ENCODE data around the gene UNKL.

UNKL gene

GRCh38 chr16:1414532-1415260 is at the start of gene UNKL:
Gene UNKL, minus strand, starts transcription at chr16:1414704. Its CDS starts 13 bp downstream, at chr16:1414691.
- DNase-seq (ENCODE audit: low spot score) = peak; percentile 98

DNA sequence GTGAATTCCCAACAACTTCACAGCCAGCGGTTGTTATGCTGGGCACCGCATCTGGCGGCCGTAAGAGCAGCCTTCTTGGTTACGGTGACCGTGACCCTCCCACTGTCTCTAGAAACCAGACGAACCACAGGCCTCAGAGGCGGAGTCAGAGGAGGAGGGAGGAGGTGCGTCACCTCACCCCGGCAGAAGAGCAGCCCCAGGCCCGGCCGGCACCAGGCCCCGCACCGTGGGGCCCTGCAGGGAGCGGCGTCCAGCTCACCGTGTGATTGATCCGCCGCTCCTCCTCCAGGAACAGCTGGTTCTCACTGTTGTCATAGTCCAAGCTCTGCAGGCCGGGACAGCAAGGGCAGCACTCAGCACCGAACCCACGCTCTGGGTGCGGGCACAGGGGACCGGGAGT is 46.6 kb upstream of the UNKL start:
- DNase-seq (ENCODE audit: low spot score) = no peak

DNA sequence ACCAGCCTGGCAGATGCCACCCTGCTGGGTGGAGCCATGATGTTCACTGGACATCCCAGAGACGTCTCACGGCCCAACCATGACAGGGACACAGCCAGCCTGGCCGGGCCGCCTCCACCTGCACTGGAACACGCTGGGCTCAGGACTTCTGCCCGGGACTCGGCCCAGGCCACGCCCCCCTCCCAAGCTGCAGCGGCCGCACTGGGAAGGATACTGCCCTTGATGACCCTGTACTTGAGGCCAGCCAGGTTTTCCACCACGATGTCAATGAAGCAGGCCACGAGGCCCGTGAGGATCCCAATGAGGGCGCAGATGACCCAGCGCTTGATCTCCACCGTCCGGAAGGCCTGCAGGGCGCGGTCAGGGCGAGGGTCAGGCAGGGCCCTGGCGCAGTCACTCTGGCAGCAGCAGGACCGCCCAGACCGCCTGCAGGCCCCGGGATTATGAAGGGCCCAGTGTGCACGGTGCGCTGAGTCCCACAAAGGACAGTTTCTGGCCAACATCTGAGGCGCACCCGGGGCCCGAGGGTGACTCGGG is 46.2 kb upstream of the UNKL start:
- no peak for DNase-seq (ENCODE audit: low spot score)

DNA sequence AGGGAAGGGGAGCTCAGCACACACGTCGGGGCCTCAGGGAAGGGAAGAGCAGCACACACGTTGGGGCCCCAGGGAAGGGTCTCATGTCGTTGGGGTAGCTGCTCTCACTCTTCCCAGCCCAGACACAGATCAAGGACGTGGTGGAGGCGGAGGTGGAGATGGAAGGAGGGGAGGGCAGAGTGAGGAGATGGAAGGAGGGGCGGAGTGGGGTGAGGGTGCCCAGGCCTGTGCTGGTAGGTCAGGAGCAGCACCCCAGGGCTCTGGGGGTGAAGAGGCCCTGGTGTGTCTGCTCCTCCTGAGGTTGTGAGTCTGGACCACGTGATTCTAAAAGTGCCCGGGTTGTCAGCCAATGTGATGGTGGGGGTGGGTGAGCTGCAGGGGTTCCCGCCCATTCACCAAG is 45.5 kb upstream of the UNKL start:
- no peak for DNase-seq (ENCODE audit: low spot score)

DNA sequence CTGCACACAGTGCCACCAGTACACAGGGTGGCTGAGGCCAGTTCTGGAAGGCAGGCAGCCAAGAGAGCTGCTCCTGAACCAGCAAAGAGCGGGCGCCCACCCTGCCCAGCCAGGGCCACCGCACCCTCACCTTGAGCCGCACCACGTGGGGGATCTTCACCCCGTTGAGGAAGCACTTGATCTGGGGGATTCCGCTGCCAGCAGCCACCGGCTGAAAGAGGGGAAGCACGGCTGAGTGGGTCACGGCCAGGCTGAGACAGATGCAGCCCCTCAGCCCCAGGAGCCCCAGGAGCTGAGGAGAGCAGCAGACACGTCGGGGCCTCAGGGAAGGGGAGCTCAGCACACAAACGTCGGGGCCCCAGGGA is 44.5 kb upstream of the UNKL start:
- no peak for DNase-seq (ENCODE audit: low spot score)

DNA sequence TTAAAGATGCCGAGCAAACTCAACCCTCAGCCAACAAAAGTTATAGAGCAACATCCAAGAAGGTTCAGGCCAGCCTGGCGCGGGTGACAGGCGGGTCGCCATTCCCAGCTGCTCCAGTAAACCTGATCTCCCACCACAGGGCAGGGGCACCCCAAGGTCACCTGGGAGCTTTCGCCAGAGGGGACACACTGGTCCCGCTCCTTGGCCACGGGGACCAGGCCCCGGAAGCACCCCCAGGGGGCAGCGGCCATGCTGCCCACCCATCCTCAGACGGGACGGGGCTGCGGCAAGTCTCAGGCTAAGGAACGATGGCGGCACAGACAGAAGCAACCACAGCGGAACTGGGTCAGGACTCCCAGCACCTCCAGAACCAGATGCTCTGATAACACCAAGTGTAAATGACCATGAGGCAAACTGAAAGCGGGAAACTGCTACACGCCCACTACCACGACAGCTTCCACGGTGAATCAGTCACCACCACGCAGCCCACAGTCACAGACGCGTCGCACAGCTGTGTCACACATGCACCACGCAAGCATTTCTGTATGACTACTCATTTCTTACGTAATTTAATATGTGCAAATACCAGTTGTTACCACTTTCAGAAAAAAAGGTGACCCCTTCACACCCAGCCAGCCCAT is 44.0 kb upstream of the UNKL start:
- no peak for DNase-seq (ENCODE audit: low spot score)

DNA sequence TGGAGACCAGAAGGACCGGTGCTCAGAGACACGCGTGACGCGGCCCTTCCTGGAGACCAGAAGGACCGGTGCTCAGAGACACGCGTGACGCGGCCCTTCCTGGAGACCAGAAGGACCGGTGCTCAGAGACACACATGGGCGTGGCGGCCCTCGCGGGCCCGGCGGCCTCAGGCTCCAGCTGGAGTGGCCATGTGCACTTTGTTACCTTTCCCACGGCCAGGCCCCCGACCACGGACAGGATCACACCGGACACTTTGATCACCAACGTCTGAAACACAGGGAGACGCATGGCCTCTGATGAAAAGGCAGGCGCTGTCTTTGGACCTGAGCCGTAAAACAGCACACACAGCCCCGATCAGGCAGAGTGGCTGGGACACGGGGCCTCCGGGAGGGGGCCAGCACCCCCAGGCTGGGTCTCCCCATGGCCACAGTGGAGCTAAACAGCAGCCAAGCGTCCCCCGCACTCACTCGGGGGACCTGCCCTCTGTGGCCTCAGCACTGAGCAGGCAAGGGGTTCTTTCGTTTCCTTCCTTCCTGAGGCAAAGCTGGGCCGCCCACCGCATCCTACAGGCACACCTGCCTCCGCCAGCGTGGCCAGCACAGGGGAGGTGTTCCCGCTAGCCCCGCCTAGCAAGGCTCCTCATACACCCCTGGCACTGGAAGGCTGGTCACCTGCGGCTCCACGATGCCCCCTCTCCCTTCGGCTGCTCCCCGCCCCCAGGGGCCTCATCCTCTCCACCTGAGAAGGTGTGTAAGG is 43.2 kb upstream of the UNKL start:
- no peak for DNase-seq (ENCODE audit: low spot score)

GRCh38 chr16:1456951-1457350 is 42.4 kb upstream of the UNKL start:
- DNase-seq (ENCODE audit: low spot score) = no peak

- DNase-seq (ENCODE audit: low spot score) = no peak
Measured at GRCh38 chr16:1455190-1456171, 41.0 kb upstream of the UNKL start.

GRCh38 chr16:1454561-1454960 is 40.1 kb upstream of the UNKL start:
- no peak for DNase-seq (ENCODE audit: low spot score)

DNA sequence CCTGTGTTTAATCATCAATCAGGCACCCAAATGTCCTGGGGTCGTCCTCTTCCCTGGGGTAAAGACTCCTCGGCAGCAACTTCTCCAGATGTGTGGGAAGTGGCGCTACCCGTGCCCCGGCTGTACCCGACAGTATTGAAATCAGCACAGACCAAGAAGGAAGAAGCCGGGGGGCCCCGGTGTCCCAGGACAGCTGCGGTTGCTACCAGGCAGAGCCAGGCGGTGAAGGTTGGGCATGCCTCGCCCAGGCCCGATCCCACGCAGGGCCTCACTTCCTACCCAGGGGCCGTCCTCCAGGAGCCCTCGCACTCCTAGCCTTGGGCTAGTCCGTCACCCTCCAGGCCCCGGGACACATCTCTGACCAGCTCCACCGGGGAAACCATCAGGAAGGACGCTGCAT is 38.8 kb upstream of the UNKL start:
- no peak for DNase-seq (ENCODE audit: low spot score)

DNA sequence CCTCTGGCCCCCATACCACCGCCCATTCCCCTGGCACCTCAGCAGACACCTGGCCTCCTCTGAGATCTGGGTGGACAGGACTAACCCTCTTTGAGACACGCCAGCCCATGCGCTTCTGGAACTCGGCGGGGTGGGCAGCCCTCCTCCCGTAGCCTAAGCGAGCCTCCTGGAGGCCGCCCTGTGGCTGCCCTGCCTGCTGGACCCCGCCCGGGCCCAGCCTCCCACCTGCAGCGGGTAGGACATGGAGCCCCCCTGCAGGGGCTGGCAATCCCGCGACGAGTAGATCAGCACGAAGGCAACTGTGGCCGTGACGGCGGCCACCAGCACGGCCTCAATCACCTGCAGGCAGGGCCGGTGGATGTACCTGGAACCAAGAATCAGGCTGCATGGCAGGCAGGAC is 38.0 kb upstream of the UNKL start:
- DNase-seq (ENCODE audit: low spot score) = no peak

GRCh38 chr16:1451702-1452392 is 37.3 kb upstream of the UNKL start:
- no peak for DNase-seq (ENCODE audit: low spot score)

- no peak for DNase-seq (ENCODE audit: low spot score)
Measured at GRCh38 chr16:1450841-1451240, 36.3 kb upstream of the UNKL start.

GRCh38 chr16:1450218-1450617 is 35.7 kb upstream of the UNKL start:
- no peak for DNase-seq (ENCODE audit: low spot score)

GRCh38 chr16:1449201-1449788 is 34.8 kb upstream of the UNKL start:
- no peak for DNase-seq (ENCODE audit: low spot score)

- DNase-seq (ENCODE audit: low spot score) = no peak
Measured at GRCh38 chr16:1448536-1449116, 34.1 kb upstream of the UNKL start.

DNA sequence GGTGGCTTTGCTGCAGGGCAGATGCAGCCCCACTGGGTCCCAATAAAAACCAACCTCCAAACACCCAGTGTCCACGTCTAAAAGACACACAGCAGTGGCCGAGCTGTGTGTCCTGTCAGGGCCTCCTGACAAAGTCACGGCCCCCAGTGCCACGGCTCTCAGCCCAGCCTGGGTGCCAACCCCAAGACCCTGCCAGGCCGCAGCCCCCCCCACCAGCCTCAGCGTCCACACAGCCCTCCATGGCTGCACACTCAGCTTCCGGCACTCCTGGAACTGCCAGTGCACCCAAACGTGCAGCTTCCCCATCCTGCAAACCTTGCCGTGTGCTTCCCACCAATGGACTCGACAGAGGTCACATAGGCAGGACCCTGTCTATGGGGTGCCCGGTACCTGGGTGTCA is 33.5 kb upstream of the UNKL start:
- no peak for DNase-seq (ENCODE audit: low spot score)

GRCh38 chr16:1446296-1447080 is 32.0 kb upstream of the UNKL start:
- DNase-seq (ENCODE audit: low spot score) = no peak
